WTC11 (cell line): ENCODE data around the gene FAHD1. TPM values are rescaled to one million over a fixed set of nuclear protein-coding genes. Genes with fewer than 3 reads are reported as not detected.

Experiments
- ATAC-seq: fragments of 200-7000 bp; cut with Tn5 transposase; 2 replicates; pipeline ENCODE4 v1.10.0; 2021; ENCODE audit warnings: mild to moderate bottlenecking, moderate library complexity
- CTCF ChIA-PET: fragments of 300-600 bp; sonication (Branson Sonifier 250); formaldehyde crosslinking; loops from one replicate; lab custom pipeline; 2021; ENCODE audit warnings: antibody characterized with exemption; lab: Charles Lee
- POLR2A ChIA-PET: fragments of 350-600 bp; sonication (Branson Sonifier 250); formaldehyde crosslinking; loops from one replicate; lab custom pipeline; 2021; ENCODE audit warnings: antibody characterized with exemption; lab: Charles Lee
- DNase-seq: peaks from one replicate; pipeline ENCODE4 v3.0.0; 2021; ENCODE audit warnings: low spot score
- H3K27ac Mint-ChIP-seq: 2 replicates; pipeline ENCODE4 v1.8.0; 2021; ENCODE audit warnings: mixed read lengths
- H3K27me3 Mint-ChIP-seq: 2 replicates; pipeline ENCODE4 v1.8.0; 2021; ENCODE audit warnings: low read depth, mild to moderate bottlenecking, moderate library complexity, mixed read lengths
- H3K36me3 Mint-ChIP-seq: 2 replicates; pipeline ENCODE4 v1.8.0; 2021; ENCODE audit warnings: mixed read lengths
- H3K4me1 Mint-ChIP-seq: 2 replicates; pipeline ENCODE4 v1.8.0; 2022; ENCODE audit warnings: mixed read lengths
- H3K4me3 Mint-ChIP-seq: 2 replicates; pipeline ENCODE4 v1.8.0; 2021; ENCODE audit warnings: mild to moderate bottlenecking, moderate library complexity, mixed read lengths
- H3K9me3 Mint-ChIP-seq: 2 replicates; pipeline ENCODE4 v1.8.0; 2021; ENCODE audit warnings: mixed read lengths
- CTCF ChIP-seq: fragments of 200-600 bp; IDR thresholded peaks from 2 replicates; pipeline ENCODE4 v1.8.0; 2022; ENCODE audit warnings: antibody characterized with exemption
- ESRRA ChIP-seq: sonication (generic); formaldehyde crosslinking; IDR thresholded peaks from 2 replicates; pipeline ENCODE4 v1.8.1; 2022; ENCODE audit warnings: mild to moderate bottlenecking, missing genetic modification reagents, borderline replicate concordance
- GRHL2 ChIP-seq: fragments of 250-450 bp; sonication (Bioruptor Pico); IDR thresholded peaks from 2 replicates; pipeline ENCODE4 v1.8.0; 2022; ENCODE audit warnings: mild to moderate bottlenecking, moderate library complexity; ENCODE audit not compliant: insufficient replicate concordance, severe bottlenecking
- IRF2 ChIP-seq: sonication (generic); formaldehyde crosslinking; IDR thresholded peaks from 2 replicates; pipeline ENCODE4 v1.8.0; 2022; ENCODE audit warnings: low read depth, missing genetic modification reagents, borderline replicate concordance
- MYBL2 ChIP-seq: sonication (generic); formaldehyde crosslinking; IDR thresholded peaks from 2 replicates; pipeline ENCODE4 v1.8.1; 2023; ENCODE audit warnings: mild to moderate bottlenecking, moderate library complexity, missing genetic modification reagents
- NFE2L1 ChIP-seq: sonication (generic); formaldehyde crosslinking; IDR thresholded peaks from 2 replicates; pipeline ENCODE4 v1.8.1; 2023; ENCODE audit warnings: missing genetic modification reagents
- NR3C1 ChIP-seq: sonication (generic); formaldehyde crosslinking; conservative IDR thresholded peaks from 2 replicates; pipeline ENCODE4 v1.8.1; 2023; ENCODE audit warnings: low read depth, mild to moderate bottlenecking, missing genetic modification reagents
- SMAD4 ChIP-seq: sonication (generic); formaldehyde crosslinking; IDR thresholded peaks from 2 replicates; pipeline ENCODE4 v1.8.0; 2022; ENCODE audit warnings: mild to moderate bottlenecking, missing genetic modification reagents
- SP1 ChIP-seq: sonication (generic); formaldehyde crosslinking; conservative IDR thresholded peaks from 2 replicates; pipeline ENCODE4 v1.8.1; 2022; ENCODE audit warnings: missing genetic modification reagents
- TEAD1 ChIP-seq: sonication (generic); formaldehyde crosslinking; IDR thresholded peaks from 2 replicates; pipeline ENCODE4 v1.8.0; 2022; ENCODE audit warnings: mild to moderate bottlenecking, missing genetic modification reagents
- ZNF263 ChIP-seq: sonication (generic); formaldehyde crosslinking; IDR thresholded peaks from 2 replicates; pipeline ENCODE4 v1.8.1; 2022; ENCODE audit warnings: low read depth, mild to moderate bottlenecking, moderate library complexity, missing genetic modification reagents
- total RNA-seq: library from RNA; stranded (reverse); gene quantifications from 3 replicates; pipeline ENCODE4 v1.2.3, GENCODE V29; 2021
- TF ChIP-seq, protein P1 (sequence below): sonication (generic); formaldehyde crosslinking; IDR thresholded peaks from 2 replicates; pipeline ENCODE4 v1.8.1; 2022; ENCODE audit warnings: mild to moderate bottlenecking, missing genetic modification reagents, moderate library complexity, borderline replicate concordance
- TF ChIP-seq, protein P2 (sequence below): sonication (generic); formaldehyde crosslinking; conservative IDR thresholded peaks from 2 replicates; pipeline ENCODE4 v1.8.1; 2023; ENCODE audit warnings: mild to moderate bottlenecking, low read depth, missing genetic modification reagents, moderate library complexity
- TF ChIP-seq, protein P3 (sequence below): fragments of 250-450 bp; sonication (Bioruptor Pico); conservative IDR thresholded peaks from 2 replicates; pipeline ENCODE4 v1.9.0; 2021; ENCODE audit warnings: mild to moderate bottlenecking
- TF ChIP-seq, protein P4 (sequence below): sonication (generic); formaldehyde crosslinking; IDR thresholded peaks from 2 replicates; pipeline ENCODE4 v1.8.0; 2023; ENCODE audit warnings: mild to moderate bottlenecking, missing genetic modification reagents
- TF ChIP-seq, protein P5 (sequence below): fragments of 250-450 bp; sonication (Bioruptor Pico); IDR thresholded peaks from 2 replicates; pipeline ENCODE4 v1.9.0; 2021; ENCODE audit warnings: mild to moderate bottlenecking, borderline replicate concordance

FAHD1 gene
- total RNA-seq, 1 experiment from 2014 or later = 14.3 TPM

- ATAC-seq (no peak), DNase-seq (peak; percentile 56)
- H3K27ac Mint-ChIP-seq = no peak overlapping the region
- H3K4me3 Mint-ChIP-seq = no peak overlapping the region
- H3K36me3 Mint-ChIP-seq = peaks cover 5% of the 10 kb centered on the region
- no peak for TF ChIP-seq ESRRA (CRISPR knock-in tag)
- TF ChIP-seq TEAD1 = no peak
- TF ChIP-seq, protein P1, sequence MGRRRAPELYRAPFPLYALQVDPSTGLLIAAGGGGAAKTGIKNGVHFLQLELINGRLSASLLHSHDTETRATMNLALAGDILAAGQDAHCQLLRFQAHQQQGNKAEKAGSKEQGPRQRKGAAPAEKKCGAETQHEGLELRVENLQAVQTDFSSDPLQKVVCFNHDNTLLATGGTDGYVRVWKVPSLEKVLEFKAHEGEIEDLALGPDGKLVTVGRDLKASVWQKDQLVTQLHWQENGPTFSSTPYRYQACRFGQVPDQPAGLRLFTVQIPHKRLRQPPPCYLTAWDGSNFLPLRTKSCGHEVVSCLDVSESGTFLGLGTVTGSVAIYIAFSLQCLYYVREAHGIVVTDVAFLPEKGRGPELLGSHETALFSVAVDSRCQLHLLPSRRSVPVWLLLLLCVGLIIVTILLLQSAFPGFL (CRISPR knock-in tag) = no peak
- no peak for TF ChIP-seq NR3C1 (CRISPR knock-in tag)
- TF ChIP-seq, protein P2, sequence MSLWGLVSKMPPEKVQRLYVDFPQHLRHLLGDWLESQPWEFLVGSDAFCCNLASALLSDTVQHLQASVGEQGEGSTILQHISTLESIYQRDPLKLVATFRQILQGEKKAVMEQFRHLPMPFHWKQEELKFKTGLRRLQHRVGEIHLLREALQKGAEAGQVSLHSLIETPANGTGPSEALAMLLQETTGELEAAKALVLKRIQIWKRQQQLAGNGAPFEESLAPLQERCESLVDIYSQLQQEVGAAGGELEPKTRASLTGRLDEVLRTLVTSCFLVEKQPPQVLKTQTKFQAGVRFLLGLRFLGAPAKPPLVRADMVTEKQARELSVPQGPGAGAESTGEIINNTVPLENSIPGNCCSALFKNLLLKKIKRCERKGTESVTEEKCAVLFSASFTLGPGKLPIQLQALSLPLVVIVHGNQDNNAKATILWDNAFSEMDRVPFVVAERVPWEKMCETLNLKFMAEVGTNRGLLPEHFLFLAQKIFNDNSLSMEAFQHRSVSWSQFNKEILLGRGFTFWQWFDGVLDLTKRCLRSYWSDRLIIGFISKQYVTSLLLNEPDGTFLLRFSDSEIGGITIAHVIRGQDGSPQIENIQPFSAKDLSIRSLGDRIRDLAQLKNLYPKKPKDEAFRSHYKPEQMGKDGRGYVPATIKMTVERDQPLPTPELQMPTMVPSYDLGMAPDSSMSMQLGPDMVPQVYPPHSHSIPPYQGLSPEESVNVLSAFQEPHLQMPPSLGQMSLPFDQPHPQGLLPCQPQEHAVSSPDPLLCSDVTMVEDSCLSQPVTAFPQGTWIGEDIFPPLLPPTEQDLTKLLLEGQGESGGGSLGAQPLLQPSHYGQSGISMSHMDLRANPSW = no peak
- TF ChIP-seq CTCF = no peak
- TF ChIP-seq ZNF263 = no peak
- TF ChIP-seq, protein P3, sequence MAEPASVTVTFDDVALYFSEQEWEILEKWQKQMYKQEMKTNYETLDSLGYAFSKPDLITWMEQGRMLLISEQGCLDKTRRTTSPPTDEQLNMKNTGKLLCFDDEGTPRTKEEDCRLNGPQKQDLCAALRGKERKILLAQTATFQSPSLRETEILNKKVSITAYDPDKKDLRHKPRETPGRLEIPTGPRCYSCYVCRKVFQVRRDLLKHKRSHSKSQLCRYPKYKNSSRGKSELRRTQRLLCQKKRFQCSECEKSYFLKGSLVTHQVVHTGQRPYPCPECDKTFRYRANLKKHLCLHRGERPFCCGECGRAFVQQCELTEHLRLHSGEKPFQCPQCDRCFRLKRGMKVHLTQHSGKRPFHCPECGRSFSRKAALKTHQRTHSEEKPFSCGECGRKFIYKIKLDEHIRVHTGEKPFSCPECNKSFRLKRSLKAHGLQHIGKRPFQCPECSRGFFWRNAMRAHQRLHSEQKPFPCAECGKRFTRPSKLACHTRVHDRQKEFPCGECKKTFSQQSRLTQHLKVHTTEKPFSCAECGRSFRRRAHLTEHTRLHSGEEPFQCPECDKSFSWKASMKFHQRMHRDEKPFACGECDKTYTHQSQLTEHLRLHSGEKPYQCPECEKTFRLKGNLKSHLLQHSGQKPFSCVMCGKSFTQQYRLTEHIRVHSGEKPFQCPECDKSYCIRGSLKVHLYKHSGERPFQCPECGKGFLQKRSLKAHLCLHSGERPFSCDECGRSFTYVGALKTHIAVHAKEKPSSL = no peak
- no peak for TF ChIP-seq NFE2L1 (CRISPR knock-in tag)
- TF ChIP-seq, protein P4, sequence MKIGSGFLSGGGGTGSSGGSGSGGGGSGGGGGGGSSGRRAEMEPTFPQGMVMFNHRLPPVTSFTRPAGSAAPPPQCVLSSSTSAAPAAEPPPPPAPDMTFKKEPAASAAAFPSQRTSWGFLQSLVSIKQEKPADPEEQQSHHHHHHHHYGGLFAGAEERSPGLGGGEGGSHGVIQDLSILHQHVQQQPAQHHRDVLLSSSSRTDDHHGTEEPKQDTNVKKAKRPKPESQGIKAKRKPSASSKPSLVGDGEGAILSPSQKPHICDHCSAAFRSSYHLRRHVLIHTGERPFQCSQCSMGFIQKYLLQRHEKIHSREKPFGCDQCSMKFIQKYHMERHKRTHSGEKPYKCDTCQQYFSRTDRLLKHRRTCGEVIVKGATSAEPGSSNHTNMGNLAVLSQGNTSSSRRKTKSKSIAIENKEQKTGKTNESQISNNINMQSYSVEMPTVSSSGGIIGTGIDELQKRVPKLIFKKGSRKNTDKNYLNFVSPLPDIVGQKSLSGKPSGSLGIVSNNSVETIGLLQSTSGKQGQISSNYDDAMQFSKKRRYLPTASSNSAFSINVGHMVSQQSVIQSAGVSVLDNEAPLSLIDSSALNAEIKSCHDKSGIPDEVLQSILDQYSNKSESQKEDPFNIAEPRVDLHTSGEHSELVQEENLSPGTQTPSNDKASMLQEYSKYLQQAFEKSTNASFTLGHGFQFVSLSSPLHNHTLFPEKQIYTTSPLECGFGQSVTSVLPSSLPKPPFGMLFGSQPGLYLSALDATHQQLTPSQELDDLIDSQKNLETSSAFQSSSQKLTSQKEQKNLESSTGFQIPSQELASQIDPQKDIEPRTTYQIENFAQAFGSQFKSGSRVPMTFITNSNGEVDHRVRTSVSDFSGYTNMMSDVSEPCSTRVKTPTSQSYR (CRISPR knock-in tag) = no peak
- TF ChIP-seq IRF2 (CRISPR knock-in tag) = no peak
- TF ChIP-seq, protein P5, sequence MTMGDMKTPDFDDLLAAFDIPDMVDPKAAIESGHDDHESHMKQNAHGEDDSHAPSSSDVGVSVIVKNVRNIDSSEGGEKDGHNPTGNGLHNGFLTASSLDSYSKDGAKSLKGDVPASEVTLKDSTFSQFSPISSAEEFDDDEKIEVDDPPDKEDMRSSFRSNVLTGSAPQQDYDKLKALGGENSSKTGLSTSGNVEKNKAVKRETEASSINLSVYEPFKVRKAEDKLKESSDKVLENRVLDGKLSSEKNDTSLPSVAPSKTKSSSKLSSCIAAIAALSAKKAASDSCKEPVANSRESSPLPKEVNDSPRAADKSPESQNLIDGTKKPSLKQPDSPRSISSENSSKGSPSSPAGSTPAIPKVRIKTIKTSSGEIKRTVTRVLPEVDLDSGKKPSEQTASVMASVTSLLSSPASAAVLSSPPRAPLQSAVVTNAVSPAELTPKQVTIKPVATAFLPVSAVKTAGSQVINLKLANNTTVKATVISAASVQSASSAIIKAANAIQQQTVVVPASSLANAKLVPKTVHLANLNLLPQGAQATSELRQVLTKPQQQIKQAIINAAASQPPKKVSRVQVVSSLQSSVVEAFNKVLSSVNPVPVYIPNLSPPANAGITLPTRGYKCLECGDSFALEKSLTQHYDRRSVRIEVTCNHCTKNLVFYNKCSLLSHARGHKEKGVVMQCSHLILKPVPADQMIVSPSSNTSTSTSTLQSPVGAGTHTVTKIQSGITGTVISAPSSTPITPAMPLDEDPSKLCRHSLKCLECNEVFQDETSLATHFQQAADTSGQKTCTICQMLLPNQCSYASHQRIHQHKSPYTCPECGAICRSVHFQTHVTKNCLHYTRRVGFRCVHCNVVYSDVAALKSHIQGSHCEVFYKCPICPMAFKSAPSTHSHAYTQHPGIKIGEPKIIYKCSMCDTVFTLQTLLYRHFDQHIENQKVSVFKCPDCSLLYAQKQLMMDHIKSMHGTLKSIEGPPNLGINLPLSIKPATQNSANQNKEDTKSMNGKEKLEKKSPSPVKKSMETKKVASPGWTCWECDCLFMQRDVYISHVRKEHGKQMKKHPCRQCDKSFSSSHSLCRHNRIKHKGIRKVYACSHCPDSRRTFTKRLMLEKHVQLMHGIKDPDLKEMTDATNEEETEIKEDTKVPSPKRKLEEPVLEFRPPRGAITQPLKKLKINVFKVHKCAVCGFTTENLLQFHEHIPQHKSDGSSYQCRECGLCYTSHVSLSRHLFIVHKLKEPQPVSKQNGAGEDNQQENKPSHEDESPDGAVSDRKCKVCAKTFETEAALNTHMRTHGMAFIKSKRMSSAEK = no peak
- no peak for TF ChIP-seq GRHL2 (CRISPR knock-in tag)
- TF ChIP-seq SMAD4 (CRISPR knock-in tag) = no peak
- no peak for TF ChIP-seq MYBL2 (CRISPR knock-in tag)
- no peak for TF ChIP-seq SP1
- ChIA-PET CTCF (no interaction called here), POLR2A (no interaction called here)
- no peaks in the 10 kb centered on the region for H3K9me3 Mint-ChIP-seq
- H3K4me1 Mint-ChIP-seq = peaks cover 3% of the 10 kb centered on the region
- H3K27me3 Mint-ChIP-seq = no peaks in the 10 kb centered on the region
These were observed 40.6 kb upstream of the FAHD1 start for GRCh38 chr16:1786242-1787055.
